Left ventricle myocardium inferior (tissue), 1 donor: ENCODE results near the gene ATP6V1G3. TPM values are rescaled to one million over a fixed set of nuclear protein-coding genes. Genes with fewer than 3 reads are reported as not detected.

ENCODE experiments used
- DNase-seq: peaks from one replicate; pipeline ENCODE4 v3.0.0-alpha.2; 2020
- H3K27ac ChIP-seq: fragments of 200-600 bp; replicated peaks from 2 replicates; pipeline ENCODE4 v1.8.0; 2021
- H3K27me3 ChIP-seq: fragments of 200-600 bp; 2 replicates; pipeline ENCODE4 v1.8.0; 2021; ENCODE audit warnings: low read depth
- H3K36me3 ChIP-seq: fragments of 200-600 bp; 2 replicates; pipeline ENCODE4 v1.8.0; 2021
- H3K4me1 ChIP-seq: fragments of 200-600 bp; 2 replicates; pipeline ENCODE4 v1.8.0; 2021
- H3K4me3 ChIP-seq: fragments of 200-600 bp; 2 replicates; pipeline ENCODE4 v1.8.0; 2021; ENCODE audit warnings: mild to moderate bottlenecking, moderate library complexity
- H3K9me3 ChIP-seq: fragments of 200-600 bp; replicated peaks from 2 replicates; pipeline ENCODE4 v1.8.0; 2021
- CTCF ChIP-seq: fragments of 200-600 bp; IDR thresholded peaks from 2 replicates; pipeline ENCODE4 v1.8.0; 2021; ENCODE audit warnings: antibody characterized with exemption, mild to moderate bottlenecking, borderline replicate concordance
- intact Hi-C: fragments of 100-400 bp; cut with micrococcal nuclease; formaldehyde crosslinking; loops from one replicate; pipeline ENCODE4 v1.11.0; 2022
- total RNA-seq: library from RNA; stranded (reverse); fragmentation: NEBNext Ultra II Directional; extraction: Animal tissue kit (Norgen Biotek cat#: 25700); gene quantifications from one replicate; pipeline ENCODE4 v1.2.1, GENCODE V29; 2021
- donor health status: DM: no; HTN: yes; CAD: no; lungs with severe emphysema.

ATP6V1G3 gene
- total RNA-seq, 1 donor from 2014 or later = not detected

- Histone ChIP-seq H3K9me3 (peaks cover 5% of the 10 kb centered on the region), H3K4me1 (no peaks in the 10 kb centered on the region), H3K36me3 (no peaks in the 10 kb centered on the region), H3K27me3 (no peaks in the 10 kb centered on the region), H3K27ac (no peak overlapping the region), H3K4me3 (no peak overlapping the region)
- no peak for TF ChIP-seq CTCF
- intact Hi-C loops = no loop called here
- no peak for DNase-seq
Observed at GRCh38 chr1:198498103-198498385, 42.4 kb downstream of the ATP6V1G3 start.

DNA sequence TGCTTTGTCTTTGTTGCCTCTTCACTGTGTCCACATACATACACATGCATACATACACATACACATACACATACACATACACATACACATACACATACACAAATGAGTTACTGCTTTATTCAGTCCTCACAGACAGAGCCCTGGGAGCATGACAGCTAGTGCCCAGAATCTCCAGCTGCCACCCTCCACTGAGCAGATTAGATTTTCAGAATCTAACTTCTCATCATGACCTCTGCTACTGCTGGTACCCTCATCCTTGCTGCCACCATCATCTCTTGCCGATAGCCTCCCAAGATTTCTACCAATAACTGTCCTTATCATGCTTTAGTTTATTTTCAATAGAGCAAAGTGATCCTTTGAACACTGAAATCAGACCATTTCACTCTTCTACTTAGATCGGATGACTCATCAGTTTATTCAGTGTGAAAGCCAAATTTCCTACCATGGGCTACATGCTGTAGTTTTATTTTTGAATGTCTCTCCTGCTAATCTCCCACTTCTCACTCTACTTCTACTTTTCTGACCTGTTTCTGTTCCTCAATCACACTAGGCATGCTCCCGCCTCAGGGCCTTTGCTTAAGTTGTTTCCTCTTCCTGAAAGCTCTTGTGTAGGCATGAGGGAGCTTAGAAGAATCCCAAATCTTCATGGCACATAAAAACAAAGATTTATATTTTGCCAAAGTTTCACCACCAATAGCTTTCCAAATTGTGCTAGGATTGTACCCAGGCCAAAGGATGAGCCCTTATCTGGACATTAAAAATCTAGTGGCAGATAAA is 43.0 kb downstream of the ATP6V1G3 start:
- H3K9me3 ChIP-seq = no peaks in the 10 kb centered on the region
- intact Hi-C loops = no loop called here
- DNase-seq = no peak
- H3K27ac ChIP-seq = no peak overlapping the region
- H3K27me3 ChIP-seq = no peaks in the 10 kb centered on the region
- TF ChIP-seq CTCF = no peak
- H3K4me1 ChIP-seq = no peaks in the 10 kb centered on the region
- no peaks in the 10 kb centered on the region for H3K36me3 ChIP-seq
- H3K4me3 ChIP-seq = no peak overlapping the region

DNA sequence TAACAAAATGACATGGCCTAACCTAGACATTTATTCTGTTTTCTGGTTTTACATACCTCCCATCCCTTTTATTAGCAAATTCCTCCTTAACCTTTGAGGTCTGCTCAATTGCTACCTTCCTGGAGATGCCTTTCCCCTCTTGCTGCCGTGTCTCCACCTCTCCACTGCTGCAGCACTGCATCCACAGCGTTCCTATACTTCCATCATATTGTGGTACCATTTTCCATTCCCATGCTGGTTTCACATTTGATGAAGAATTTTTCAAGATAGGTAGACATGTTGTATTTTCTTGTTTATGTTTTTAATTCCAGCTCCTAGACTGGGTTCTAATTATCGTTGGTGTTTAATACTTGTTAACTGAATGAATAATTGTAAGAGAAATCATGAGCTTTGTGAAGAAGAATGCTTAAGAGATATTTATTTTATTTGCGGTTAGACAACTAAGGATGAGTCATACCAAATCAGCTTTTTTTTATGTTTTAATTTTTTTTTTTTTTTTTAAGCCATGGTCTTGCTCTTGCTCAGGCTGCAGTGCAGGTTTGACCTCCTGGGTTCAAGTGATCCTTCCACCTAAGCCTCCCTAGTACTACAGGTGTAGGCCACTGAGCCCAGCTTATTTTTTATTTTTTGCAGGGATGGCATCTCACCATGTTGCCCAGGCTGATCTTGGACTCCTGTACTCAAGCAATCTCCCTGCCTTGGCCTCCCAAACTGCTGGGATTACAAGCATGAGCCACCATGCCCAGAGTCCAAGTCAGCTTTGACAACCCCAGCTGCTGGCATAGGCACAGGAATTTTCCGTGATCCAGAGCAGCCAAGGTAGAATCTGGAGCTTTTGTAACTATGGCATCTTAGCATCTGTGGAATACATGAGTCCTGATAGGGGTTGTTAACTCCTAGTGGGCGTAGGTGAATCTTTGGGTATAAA is 44.0 kb downstream of the ATP6V1G3 start:
- intact Hi-C loops = no loop called here
- Histone ChIP-seq H3K4me1 (no peaks in the 10 kb centered on the region), H3K9me3 (no peaks in the 10 kb centered on the region), H3K36me3 (no peaks in the 10 kb centered on the region), H3K27ac (no peak overlapping the region), H3K4me3 (no peak overlapping the region), H3K27me3 (no peaks in the 10 kb centered on the region)
- TF ChIP-seq CTCF = no peak
- no peak for DNase-seq

DNA sequence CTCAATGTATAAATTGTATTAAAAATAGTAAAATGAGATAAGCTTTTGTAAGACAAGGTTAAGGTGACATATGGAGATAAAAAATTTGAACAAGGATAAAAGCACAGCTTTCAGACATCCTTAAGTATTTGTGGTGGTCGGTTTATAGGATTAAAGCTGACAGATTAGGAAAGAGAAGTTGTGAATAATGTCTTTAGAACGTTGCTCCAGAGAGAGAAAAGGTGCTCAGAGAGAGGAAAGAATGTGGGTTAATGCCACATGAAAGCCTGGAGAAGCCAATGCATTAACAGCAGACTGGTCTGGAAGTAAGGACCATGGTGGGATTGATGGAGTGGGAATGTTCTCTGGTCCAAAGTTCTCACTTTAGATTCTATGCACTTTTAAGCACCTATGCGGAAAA is 44.8 kb downstream of the ATP6V1G3 start:
- Histone ChIP-seq H3K4me1 (no peaks in the 10 kb centered on the region), H3K36me3 (no peaks in the 10 kb centered on the region), H3K27ac (no peak overlapping the region), H3K9me3 (no peaks in the 10 kb centered on the region), H3K27me3 (no peaks in the 10 kb centered on the region), H3K4me3 (no peak overlapping the region)
- no peak for TF ChIP-seq CTCF
- intact Hi-C loops = no loop called here
- DNase-seq = no peak

- Histone ChIP-seq H3K4me3 (no peak overlapping the region), H3K4me1 (no peaks in the 10 kb centered on the region), H3K27me3 (no peaks in the 10 kb centered on the region), H3K36me3 (no peaks in the 10 kb centered on the region), H3K27ac (no peak overlapping the region), H3K9me3 (no peaks in the 10 kb centered on the region)
- TF ChIP-seq CTCF = no peak
- no peak for DNase-seq
- intact Hi-C loops = no loop called here
Observed at GRCh38 chr1:198494658-198495103, 45.8 kb downstream of the ATP6V1G3 start.
